Cardiac septum (tissue), 1 donor: ENCODE data around the gene LDHD. TPM values are rescaled to one million over a fixed set of nuclear protein-coding genes. Genes with fewer than 3 reads are reported as not detected.
"Not testable (repeated sequence)": the region's sequence is repeated elsewhere in the genome, so short reads cannot be mapped to it uniquely, and the experiment has no call there.

Experiments
- DNase-seq: peaks from one replicate; pipeline ENCODE4 v3.0.0-alpha.2; 2020; ENCODE audit warnings: low spot score
- intact Hi-C: fragments of 100-400 bp; cut with DNase I; formaldehyde crosslinking; loops from one replicate; pipeline ENCODE4 v1.14.0; 2022
- long read RNA-seq: library from polyadenylated mRNA; unstranded; transcript quantifications from one replicate; pipeline ENCODE4 v2.0.0, GENCODE V29; 2021
- total RNA-seq: library from RNA; stranded (reverse); fragmentation: NEBNext Ultra II Directional; extraction: Animal tissue kit (Norgen Biotek cat#: 25700); gene quantifications from one replicate; pipeline ENCODE4 v1.2.1, GENCODE V29; 2021
- donor health status: DM: no; HTN: no; CAD: no.

Gene LDHD
- total RNA-seq = 89.3 TPM
- long read RNA-seq, transcript LDHD-202 (11 exons, 1,966 nt) = major isoform, 79 of 218 reads
- long read RNA-seq, transcript LDHD-201 (11 exons, 2,067 nt) = minor isoform, 24 of 218 reads
- long read RNA-seq, partial matches to known transcripts = 95 of 218 reads
- long read RNA-seq, other reads (novel, unspliced or antisense) = 20 of 218 reads

DNA sequence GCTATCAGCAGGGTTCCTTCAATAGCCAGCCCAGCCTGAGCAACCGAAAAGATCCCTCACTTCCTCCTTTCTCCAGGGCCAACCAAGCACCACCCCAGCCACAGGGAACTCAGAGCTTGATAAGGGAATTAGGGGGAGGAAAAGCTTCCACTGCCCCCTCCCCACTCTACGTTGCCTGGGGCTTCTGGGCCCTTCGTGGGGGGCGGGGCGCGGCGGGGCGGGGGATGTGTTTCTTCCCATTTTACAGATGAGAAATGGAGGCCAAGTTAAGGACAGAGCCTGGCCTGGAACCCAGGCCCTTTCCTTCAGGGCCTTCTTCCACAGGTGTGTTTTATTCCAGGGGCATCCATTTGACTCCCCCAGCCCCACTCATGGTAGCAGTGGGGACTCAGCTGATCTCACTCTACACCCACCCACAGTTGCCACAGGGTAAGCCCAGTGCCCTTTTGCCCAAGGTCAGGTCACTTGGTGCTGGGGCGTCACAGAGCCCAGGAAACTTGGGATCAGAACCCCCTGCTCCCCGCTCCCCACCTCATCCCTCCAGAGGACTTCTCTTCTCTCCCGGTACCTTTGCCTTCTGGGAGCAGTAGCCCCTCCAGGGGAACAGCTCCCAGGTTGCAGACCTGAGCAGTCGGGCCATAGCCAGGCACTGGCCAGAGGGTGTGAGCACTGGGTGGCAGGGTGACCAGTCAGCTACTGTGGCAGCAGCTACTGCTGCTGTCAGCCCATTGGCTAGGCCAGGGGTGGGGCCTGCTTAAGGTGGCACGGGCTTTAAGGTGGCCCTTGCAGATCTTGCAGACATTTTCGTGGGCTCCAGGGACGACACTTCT lies at the start of gene LDHD:
Gene LDHD, minus strand, starts transcription at position 700 of the 830 bp plus-strand sequence. Its CDS starts 60 bp downstream, at position 640.
- peak; percentile 92 for DNase-seq
- intact Hi-C loops = loop anchor here (10.0 kb wide), 1 partner anchor 401 kb away; no protein-coding TSS in a partner anchor

DNA sequence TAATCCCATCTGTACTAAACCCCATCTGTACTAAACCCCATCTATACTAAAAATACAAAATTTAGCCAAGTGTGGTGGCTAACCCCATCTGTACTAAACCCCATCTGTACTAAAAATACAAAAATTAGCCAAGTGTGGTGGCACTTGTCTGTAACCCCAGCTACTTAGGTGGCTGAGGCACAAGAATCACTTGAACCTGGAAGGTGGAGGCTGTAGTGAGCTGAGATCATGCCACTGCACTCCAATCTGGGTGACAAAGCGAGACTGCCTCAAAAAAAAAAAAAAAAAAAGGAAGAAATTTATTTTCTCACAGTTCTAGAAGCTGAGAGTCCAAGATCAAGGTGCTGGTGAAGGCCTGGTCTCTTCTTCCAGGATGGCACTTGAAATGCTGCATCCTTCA lies 43.8 kb upstream of the LDHD start:
- intact Hi-C loops = no loop called here
- DNase-seq = no peak

DNA sequence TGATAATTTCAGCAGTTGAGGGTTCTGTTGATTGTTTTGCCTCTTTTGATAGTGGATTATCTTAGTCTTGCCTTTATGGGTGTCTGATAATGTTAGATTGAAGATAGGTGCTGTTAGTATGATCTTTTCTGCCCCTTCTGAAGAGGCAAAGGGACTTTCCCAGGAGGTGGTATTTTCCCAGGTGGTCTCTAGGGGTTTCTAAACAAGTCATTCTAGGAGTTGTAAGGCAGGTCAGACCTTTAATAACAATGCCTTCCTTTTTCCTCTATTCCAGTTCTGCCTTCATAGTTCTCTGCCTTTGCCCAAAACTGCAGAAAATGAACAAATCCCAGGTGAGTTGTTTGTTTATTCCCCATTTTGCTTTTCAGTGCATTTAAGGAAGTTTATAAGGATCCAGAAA lies 36.1 kb upstream of the LDHD start:
- intact Hi-C loops = no loop called here
- no peak for DNase-seq

GRCh38 chr16:75151798-75152197 lies 35.2 kb upstream of the LDHD start:
- DNase-seq = no peak
- intact Hi-C loops = no loop called here

DNA sequence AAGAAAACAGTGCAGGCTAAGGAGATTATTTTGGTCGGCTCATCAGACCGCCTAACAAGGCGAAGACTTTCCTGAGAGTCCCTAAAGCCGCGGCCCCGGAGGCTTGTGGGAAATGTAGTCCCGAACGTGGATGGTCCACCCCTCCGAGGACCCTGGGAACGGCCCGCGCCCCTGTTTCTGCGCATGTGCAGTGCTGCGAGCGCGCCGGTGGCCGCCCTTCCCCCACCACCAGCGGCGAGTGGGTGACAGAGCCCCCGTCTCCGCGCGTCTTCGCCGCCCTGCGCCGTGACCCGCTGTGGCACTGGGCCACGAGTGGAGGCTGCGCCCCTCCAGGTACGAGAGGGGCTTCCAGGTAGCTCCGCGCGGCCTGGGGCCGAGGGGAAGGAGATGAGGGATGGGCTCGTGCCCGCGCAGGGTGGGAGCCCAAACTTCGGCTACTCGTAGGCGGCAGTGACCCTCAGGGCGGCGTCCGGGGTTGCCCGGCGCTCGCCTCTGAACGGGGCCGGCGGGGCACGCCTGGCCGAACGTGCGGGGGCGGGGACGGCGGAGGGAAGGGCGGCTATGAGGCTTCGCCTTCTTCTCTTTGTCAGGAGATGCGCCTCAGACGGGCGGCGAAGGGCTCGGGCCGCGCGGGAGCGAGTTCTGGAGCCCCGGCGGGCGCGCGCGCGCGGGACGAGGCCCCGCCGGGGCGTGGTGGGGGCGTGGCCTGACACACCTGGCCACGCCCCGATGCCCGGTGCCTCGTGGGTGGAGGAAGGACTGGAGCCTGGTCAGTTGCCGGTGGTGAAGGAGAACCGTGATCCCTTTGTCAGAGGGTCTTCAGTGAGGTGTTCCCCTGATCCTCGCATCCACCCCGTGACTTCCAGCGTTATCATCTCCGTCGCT lies 32.0 kb upstream of the LDHD start, which contains the start of gene ZFP1:
Gene ZFP1, plus strand, starts transcription at position 214 of the 885 bp plus-strand sequence. CDS start 4,428 bp downstream, outside the sequence.
- peak; percentile 95 for DNase-seq
- intact Hi-C loops = no loop called here

GRCh38 chr16:75147968-75148310 lies 31.4 kb upstream of the LDHD start:
- intact Hi-C loops = no loop called here
- no peak for DNase-seq

DNA sequence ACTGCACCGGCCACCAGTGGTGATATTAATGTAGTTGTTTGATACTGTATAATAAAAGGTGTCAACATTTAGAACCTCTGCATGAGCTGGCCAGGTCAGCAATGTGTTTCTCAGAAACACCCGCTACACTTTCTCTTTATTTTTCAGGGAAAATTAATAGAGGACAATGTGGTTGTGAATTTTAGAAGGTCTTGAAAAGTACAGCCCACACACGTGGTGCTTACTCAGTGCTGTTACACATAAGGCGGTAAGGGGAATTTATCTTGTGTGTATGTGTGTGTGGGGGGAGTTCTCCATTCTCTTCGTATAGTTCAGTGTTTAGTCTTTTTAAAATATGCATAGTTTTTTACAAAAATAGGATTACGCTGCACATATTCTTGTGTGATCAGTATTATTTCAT lies 27.4 kb upstream of the LDHD start:
- intact Hi-C loops = no loop called here
- DNase-seq = no peak

- DNase-seq = no peak
- intact Hi-C loops = no loop called here
Measured at GRCh38 chr16:75139498-75139897, 22.9 kb upstream of the LDHD start.

DNA sequence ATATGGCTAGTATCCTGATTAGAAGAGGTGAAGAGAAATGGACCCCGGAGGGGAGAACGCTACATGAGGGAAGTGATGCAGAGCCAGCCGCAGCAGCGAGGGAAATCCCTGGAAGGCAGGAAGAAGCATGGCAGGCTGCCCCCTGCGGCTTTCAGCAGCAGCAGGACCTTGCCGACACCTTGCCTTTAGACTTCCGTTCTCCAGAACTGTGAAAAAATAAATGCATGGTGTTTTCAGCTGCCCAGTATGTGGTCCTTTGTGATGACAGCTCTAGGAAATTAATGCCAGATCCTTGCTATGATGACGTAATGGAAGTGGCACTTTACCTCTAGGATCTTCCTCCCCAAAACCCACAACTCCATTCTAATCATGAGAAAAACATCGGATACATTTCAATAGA lies 22.1 kb upstream of the LDHD start:
- intact Hi-C loops = no loop called here
- DNase-seq = no peak

DNA sequence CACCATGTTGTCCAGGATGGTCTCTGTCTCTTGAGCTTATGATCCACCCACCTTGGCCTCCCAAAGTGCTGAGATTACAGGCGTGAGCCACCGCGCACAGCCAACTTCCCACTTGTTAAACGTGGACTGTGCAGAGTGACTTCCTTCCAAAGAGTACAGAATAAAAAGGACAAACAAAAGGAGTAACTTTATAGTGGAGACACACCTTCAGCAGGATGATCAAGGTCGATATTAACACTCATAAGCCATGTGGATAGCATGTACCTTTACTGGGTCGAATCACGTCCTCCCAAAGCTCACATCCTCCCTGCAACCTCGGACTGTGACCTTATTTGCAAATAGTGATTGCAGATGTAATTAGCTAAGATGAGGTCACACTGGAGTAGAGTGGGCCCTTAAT lies 21.7 kb upstream of the LDHD start:
- intact Hi-C loops = no loop called here
- DNase-seq = no peak

DNA sequence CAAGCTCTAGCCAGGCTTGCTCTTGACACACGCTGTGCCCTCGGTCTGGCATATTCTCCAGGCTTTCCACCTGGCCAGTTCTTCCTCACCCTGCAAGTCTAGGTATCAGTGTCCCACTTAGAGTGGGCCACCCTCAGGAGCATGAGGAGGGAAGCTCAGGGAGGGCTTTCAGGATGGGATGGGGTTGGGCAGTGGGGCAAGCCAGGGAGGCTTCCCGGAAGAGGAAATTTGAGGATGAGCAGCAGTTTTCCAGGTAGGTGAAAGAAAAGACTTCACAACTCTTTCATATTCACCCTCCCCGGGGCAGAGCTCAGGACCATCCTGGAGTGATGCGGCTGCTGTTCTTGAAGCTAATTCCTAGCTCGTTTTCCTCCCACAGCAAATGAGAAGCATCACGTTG lies 14.5 kb upstream of the LDHD start:
- no peak for DNase-seq
- intact Hi-C loops = no loop called here

GRCh38 chr16:75130150-75130771 lies 13.7 kb upstream of the LDHD start:
- DNase-seq = no peak
- intact Hi-C loops = no loop called here

- intact Hi-C loops, DNase-seq: not testable (repeated sequence)
Measured at GRCh38 chr16:75129421-75130149, 13.0 kb upstream of the LDHD start.

DNA sequence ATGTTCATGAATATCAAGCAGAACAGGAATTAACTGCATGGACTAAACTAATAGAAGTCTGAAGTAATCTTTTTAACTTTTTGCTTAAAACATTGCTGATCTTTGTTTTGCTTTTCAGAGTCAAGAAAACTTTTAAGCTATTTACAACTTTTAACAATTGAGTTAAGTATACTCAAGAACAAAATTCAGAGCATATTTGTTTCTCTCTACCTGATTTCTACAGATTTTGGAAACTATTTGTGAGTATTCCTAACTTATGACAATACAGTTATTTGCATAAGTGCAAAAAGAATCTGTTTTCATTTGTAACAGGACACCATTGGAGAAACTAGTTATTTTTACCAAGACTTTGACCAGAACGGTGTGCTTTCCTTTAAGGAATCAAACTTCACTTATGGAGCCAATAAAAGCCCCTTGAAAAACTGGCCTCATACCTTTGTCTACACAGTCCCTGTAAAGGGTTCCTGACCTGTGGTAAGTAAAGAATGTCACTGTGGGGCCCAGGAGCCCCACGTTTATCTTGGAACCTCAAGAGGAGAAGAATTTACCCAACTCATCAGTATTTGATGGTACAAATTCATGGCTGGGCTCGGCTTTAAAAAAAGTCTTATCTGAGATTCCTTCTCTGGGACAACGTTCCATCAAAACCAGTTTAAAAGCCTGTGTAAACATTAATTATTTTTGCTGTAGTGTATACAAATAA lies 11.3 kb upstream of the LDHD start:
- DNase-seq = no peak
- intact Hi-C loops = no loop called here

DNA sequence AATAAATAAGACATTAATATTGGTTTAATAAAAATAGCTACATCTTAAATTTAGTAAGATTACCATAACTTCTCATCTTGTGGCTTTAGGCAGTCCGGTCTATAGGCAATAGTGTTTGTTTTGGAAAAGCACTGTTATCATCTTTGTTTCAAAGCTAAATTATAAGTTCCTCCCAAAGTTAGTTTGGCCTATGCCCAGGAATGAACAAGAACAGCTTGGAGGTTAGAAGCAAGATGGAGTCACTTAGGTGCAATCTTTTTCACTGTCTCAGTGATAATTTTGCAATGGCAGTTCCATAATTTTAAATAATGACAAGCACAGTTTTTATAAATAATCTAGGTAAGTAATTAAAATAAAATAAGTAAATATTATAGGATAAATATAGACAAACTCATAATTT lies 6.0 kb upstream of the LDHD start:
- intact Hi-C loops = no loop called here
- DNase-seq = no peak

- no peak for DNase-seq
- intact Hi-C loops = no loop called here
Measured at GRCh38 chr16:75121949-75122568, 5.5 kb upstream of the LDHD start.

DNA sequence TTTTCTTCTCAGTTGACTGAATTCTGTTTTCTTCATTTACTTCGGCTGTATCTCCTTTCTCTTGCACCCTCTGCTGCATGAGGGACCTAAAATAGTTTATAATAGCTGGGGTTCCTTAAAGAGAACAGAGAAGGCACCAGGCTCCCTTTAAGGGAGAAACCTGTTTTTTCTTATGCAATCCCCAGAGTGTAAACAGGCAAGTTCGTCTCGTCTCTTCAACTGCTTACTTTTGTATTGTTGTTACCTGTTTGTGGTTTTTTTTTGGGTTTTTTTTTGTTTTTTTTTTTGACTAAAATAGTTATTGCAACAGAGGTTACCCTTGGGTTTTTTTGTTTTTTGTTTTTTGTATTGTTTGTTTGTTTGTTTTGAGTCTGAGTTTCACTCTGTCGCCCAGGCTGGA lies 3.7 kb upstream of the LDHD start:
- intact Hi-C loops = no loop called here
- DNase-seq = no peak

DNA sequence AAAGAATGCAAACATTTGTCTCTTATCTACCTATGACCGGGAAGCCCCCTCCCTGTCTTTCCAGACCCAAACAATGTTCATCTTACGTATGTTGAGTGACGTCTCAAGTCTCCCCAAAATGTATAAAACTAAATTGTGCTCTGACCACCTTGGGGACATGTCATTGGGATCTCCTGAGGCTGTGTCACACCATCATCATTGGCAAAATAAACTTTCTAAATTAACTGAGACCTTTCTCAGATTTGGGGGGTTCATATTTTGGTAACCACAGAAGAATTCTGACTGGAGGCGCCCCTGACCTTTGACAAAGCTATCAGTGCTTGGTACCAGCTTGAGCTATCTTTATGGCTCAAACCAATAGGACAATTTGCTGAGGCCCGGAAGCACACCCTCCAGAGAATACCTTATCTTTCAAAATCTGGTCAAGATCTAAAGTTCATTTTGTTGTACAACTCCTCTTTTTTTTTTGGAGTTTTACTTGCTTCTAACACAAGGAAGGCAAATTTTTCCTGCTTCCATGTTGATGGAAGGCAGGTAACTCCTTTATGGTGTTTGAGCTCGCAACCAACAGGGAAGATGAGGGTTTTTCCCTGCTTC lies 2.5 kb upstream of the LDHD start:
- no peak for DNase-seq
- intact Hi-C loops = loop anchor here (10.0 kb wide), 1 partner anchor 404 kb away; no protein-coding TSS in a partner anchor
